GM19438 (cell line): ENCODE measurements around the gene WFDC5.

ENCODE experiments used
- ATAC-seq: cut with Tn5 transposase; IDR thresholded peaks from one replicate; pipeline ENCODE4 v1.9.1; 2021; ENCODE audit warnings: low read depth; ENCODE audit not compliant: unreplicated experiment

WFDC5 gene

GRCh38 chr20:45115829-45116228, 855 bp upstream of the WFDC5 start:
- ATAC-seq = no peak

- ATAC-seq = no peak
These were observed 406 bp upstream of the WFDC5 start for GRCh38 chr20:45115386-45115774.

DNA sequence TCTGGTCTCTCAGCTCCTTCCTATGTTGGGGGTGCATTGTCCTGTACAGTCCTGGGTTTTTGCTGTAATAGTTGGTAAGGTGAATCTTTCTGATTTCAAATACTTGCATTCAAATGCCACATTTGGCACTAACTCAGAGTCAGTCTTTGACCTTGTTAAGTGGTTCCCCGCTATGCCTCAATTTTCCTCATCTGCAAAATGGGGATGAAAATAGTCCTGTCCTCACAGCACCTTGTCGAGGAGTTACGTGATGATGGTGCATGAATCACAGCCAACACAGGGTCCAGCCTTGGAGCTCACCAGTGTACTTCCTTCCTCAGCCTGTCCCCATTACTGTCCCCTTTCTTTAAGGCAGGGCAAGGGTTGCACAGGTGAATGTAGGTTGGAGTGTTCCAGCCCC, 1.1 kb downstream of the WFDC5 start:
- ATAC-seq = no peak

- no peak for ATAC-seq
These were observed 2.2 kb downstream of the WFDC5 start for GRCh38 chr20:45112754-45113153.

- no peak for ATAC-seq
These were observed 3.0 kb downstream of the WFDC5 start for GRCh38 chr20:45111799-45112471.

GRCh38 chr20:45111285-45111684, 3.7 kb downstream of the WFDC5 start:
- no peak for ATAC-seq

GRCh38 chr20:45110301-45110700, 4.7 kb downstream of the WFDC5 start:
- ATAC-seq = no peak

GRCh38 chr20:45109634-45110033, 5.3 kb downstream of the WFDC5 start:
- no peak for ATAC-seq

DNA sequence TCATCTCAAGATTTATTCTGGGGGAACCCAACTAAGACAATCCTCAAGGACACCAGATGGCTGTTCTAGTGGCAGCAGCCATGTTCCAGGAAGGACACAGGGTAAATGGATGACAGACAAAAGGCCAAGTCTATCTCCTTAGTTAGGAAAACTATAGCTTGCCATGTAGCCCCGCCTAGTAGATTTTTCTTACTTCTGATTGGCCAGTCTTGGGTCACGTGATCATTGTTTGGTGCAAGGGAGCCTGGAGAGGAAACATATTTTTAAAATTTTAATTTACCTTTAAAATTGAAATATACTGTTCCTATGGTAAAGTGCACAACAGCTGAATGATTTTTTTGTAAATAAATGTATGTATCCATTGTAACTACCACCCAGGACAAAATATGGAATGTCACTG, 9.7 kb downstream of the WFDC5 start:
- ATAC-seq = no peak

- ATAC-seq = no peak
These were observed 10.2 kb downstream of the WFDC5 start for GRCh38 chr20:45104786-45105185.

DNA sequence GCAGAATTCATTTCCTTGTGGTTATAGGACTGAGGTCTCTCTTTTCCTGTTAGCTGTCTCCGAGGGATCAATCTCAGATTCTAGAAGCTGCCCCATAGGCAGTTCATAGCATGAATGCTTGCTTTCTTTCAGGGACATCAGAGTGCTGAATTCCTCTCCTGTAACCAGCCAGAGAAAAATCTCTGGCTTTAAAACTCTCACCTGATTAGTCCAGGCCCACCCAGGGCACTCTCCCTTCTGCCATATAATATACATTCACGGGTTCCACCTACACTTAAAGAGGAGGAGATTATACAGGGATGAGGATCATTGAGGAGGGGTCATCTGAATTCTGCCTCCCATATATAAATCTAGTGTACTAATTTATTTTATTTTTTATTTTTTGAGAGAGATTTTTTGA, 11.9 kb downstream of the WFDC5 start:
- no peak for ATAC-seq

- no peak for ATAC-seq
These were observed 13.6 kb downstream of the WFDC5 start for GRCh38 chr20:45101333-45101850.

DNA sequence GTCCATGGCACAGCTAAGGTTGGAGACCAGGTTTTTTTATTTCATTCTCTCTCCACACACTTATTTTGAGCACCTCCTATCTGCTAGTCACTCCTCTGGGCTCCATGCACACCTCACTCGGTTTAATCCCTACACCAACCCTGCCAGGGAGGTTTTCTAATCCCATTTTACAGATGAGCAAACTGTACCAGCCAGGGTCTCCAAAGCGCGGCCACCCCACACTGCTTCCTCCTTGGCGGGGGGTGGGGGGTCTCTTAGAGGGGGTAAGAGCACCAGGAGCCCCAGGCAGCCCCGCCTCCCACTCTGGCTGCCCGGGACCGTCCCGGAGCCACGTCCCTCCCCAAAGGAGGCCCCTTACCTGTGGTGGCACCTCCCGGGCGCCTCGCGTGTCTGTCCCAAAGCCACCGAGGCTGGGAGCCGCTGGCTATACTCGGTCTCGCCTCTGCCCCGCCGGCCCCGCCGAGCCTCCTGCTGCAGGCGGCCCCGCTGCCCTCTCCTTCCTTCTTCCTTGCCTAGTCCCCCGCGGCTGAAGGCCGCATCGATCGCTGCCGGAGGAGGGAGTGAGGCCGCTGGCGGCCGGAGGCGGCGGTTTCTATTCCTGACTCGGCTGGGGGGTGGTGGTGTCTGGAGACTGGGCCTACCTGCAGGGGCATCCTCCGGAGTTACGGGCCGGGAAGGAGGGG, 14.3 kb downstream of the WFDC5 start, which contains the start of gene KCNS1:
Gene KCNS1 (minus strand): TSS at position 565 of the 683 bp plus-strand sequence. CDS start 1,891 bp downstream, outside the sequence.
- no peak for ATAC-seq

- no peak for ATAC-seq
These were observed 16.7 kb downstream of the WFDC5 start for GRCh38 chr20:45098103-45098773.

DNA sequence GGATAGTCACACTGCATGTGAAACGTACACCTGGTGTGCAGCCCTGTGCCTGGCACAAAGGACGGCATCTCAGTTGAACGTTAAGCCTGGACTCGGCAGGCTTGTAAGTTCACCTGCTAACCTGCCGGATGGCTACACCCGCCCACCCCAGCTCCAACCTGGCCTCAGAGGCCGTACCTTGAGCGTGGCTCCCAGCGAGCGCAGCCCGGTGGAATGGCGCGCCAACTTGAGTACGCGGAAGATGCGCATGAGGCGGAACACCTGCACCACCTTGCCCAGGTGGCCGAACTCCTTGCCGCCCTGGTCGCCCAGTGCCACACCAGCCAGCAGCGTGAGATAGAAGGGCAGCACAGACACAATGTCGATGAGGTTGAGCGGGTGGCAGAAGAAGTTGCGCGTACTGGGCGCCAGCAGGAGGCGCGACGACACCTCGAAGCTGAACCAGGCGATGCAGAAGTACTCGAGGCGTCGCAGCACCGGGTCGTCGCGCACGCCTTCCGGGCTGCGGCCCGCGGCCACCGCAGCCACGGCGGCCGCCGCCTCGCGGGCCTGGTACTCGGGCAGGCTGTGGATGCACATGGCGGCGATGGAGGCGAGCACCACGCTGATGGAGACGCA, 17.4 kb downstream of the WFDC5 start:
- ATAC-seq = no peak

GRCh38 chr20:45096781-45097180, 18.2 kb downstream of the WFDC5 start:
- no peak for ATAC-seq

GRCh38 chr20:45095805-45096238, 19.2 kb downstream of the WFDC5 start:
- no peak for ATAC-seq

DNA sequence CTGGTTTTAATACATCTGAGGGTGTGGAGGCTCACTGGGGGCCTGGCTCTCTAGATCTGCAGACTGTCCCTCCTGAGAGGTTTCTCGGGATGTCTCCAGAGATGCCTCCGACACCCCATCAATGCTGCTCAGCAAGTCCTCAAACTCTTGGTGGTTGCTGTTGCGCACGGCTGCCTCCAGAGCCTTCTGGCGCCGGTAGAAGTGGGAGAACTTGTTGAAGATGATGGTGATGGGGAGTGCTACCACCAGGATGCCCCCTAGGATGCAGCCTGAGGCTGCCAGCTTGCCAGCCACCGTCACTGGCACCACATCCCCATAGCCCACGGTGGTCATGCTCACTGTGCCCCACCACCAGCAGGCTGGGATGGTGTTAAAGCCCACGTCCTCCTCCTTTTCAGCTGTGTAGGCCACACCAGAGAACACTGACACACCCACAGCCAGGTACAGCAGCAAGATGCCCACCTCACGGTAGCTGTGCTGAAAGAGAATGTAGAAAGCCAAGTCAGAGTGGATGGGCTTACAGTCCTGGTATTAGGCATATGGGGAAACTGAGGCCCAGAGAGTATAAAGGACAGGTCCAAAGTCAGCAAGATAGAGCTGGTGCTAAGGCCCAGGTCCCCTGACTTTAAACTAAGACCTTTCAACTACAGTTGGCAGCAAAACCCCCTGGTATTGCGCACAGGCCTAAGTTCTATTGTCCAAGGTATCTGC, 20.0 kb downstream of the WFDC5 start:
- no peak for ATAC-seq

DNA sequence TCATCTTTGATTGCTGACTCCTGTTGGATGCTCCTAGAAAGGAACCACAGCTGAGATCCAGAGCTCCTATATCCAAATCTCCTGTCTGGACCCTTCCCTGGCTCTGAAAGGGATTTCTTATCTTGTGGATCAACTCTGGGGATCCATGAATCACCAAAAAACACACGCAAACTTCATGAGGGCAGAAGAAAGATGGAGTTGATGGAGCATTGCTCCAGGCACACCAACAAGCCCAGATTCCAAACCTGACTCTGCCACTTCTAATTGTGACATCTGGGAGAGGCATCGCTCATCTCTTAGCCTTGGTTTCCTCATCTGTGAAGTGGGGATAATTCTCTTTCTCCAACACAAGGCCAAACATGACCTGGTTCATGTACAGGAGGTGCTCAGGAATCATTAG, 20.8 kb downstream of the WFDC5 start:
- ATAC-seq = no peak

DNA sequence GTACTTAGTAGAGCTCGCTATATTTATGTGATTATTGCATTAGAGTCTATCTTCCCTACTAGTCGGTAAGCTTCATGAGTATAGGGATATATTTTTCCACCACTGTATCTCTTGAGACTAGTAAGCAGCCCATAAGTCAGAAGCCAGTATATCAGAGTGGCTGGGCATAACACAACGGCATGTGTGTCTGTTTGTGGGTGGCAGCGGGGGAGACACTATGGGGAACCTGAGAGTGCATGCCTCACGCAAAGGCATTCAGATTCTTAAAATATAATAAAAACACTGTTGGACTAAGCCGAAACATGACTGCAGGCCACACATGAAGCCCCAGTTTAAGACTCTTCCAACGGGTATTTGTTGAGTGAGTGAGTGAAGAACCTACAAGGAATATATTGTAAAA, 22.1 kb downstream of the WFDC5 start:
- ATAC-seq = no peak
